ENCODE data around the gene MEAK7.

DNA sequence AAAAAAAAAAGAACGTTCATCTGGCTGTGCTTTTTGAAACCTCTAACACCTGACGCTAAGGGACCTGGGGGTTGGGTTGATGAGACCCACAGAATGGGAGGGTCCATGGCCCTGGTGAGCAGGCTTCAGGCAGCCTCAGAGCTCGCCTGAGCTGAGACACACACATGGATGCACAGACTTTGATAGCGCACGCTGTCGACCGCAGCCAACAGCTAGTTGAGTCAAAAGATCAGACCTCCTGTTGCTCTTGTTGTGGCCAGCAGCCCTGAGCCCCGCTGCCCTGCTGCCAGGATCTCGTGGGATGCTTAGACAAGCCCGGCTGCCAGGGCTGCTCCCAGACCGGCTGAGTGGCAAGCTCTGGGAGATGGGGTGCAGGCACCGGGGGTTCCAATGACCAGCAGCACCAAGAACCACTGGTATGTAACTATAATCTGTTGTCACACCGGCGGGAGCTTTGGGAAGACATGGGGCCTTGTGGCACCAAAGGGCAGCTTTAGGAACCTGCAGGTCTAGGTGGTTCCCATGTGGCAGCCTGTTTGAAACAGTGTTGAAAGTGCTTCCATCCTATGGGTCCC, 20.0 kb upstream of the MEAK7 start:
- TF ChIP-seq, protein P1, sequence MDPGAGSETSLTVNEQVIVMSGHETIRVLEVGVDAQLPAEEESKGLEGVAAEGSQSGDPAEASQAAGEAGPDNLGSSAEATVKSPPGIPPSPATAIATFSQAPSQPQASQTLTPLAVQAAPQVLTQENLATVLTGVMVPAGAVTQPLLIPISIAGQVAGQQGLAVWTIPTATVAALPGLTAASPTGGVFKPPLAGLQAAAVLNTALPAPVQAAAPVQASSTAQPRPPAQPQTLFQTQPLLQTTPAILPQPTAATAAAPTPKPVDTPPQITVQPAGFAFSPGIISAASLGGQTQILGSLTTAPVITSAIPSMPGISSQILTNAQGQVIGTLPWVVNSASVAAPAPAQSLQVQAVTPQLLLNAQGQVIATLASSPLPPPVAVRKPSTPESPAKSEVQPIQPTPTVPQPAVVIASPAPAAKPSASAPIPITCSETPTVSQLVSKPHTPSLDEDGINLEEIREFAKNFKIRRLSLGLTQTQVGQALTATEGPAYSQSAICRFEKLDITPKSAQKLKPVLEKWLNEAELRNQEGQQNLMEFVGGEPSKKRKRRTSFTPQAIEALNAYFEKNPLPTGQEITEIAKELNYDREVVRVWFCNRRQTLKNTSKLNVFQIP (CRISPR knock-in tag; IDR thresholded peaks at IDR 0.05; ENCODE audit: borderline replicate concordance, low read depth) = no peak
- TF ChIP-seq SNAI2 (CRISPR knock-in tag; IDR thresholded peaks at IDR 0.05) (no peak), TSHZ2 (CRISPR knock-in tag; IDR thresholded peaks at IDR 0.05) (no peak), ZC3H10 (CRISPR knock-in tag; IDR thresholded peaks at IDR 0.05) (no peak), ZFP3 (CRISPR knock-in tag; IDR thresholded peaks at IDR 0.05) (no peak)

Data from SK-N-SH treated with all-trans-retinoic acid at 6 μM for 48 hours (cell line).